CD4-positive, alpha-beta T cell treated with Interleukin-2 at 100 ng/mL for 4 hours (primary cell): Measurements from ENCODE around the gene TGM3.

ENCODE experiments used
- DNase-seq: peaks from one replicate; pipeline ENCODE4 v3.0.0-alpha.2; 2020; ENCODE audit warnings: low spot score

TGM3 gene

GRCh38 chr20:2380601-2381000 lies 84.8 kb downstream of the TGM3 start, which contains the start of gene TGM6:
Gene TGM6 (plus strand): TSS chr20:2380901. CDS start chr20:2380969, 68 bp downstream.
- DNase-seq: no peak

GRCh38 chr20:2381303-2381702 lies 85.5 kb downstream of the TGM3 start:
- DNase-seq: no peak

- DNase-seq: no peak
Measured at GRCh38 chr20:2382833-2383232, 87.0 kb downstream of the TGM3 start.

- no peak for DNase-seq
Measured at GRCh38 chr20:2385026-2385425, 89.2 kb downstream of the TGM3 start.

- DNase-seq: no peak
Measured at GRCh38 chr20:2385496-2385895, 89.7 kb downstream of the TGM3 start.

- DNase-seq: no peak
Measured at GRCh38 chr20:2386516-2387179, 90.8 kb downstream of the TGM3 start.

GRCh38 chr20:2387180-2387577 lies 91.4 kb downstream of the TGM3 start:
- no peak for DNase-seq

- no peak for DNase-seq
Measured at GRCh38 chr20:2387580-2387979, 91.8 kb downstream of the TGM3 start.
